Prostate gland (tissue), 2 donors: ENCODE results near the gene DTHD1. TPM values are rescaled to one million over a fixed set of nuclear protein-coding genes. Genes with fewer than 3 reads are reported as not detected.

Source experiments
- DNase-seq: peaks from one replicate; pipeline ENCODE4 v3.0.0-alpha.2; 2019; ENCODE audit warnings: low spot score
- H3K27ac ChIP-seq, 2 donors: fragments of 200-600 bp; sonication (generic); 2 replicates each; pipeline ENCODE4 v1.5.1; 2017 to 2019
- H3K27me3 ChIP-seq: fragments of 200-600 bp; sonication (generic); replicated peaks from 2 replicates; pipeline ENCODE4 v1.5.1; 2019; ENCODE audit not compliant: insufficient read depth
- H3K36me3 ChIP-seq, 2 donors: fragments of 200-600 bp; sonication (generic); 1 replicate in 1 of 2; 2 replicates in 1 of 2; pipeline versions ENCODE4 v1.5.1 to v1.8.1; 2017 to 2019
- H3K4me1 ChIP-seq: fragments of 200-600 bp; sonication (generic); replicated peaks from 2 replicates; pipeline ENCODE4 v1.5.1; 2019
- H3K4me3 ChIP-seq, 2 donors: fragments of 200-600 bp; sonication (generic); 2 replicates each; pipeline ENCODE4 v1.5.1; 2017 to 2019
- H3K9me3 ChIP-seq: fragments of 200-600 bp; sonication (generic); 2 replicates; pipeline ENCODE4 v1.5.1; 2017
- CTCF ChIP-seq, 4 experiments: fragments of 200-600 bp in 2 of 4; fragments of 450-650 bp in 2 of 4; sonication (generic) in 2 of 4; IDR thresholded peaks; 1 replicate in 3 of 4; 2 replicates in 1 of 4; pipeline ENCODE4 v1.5.1; 2016 to 2019; ENCODE audit warnings: antibody characterized with exemption in 4 of 4, mild to moderate bottlenecking in 2 of 4, moderate library complexity in 2 of 4
- POLR2A ChIP-seq: fragments of 450-650 bp; IDR thresholded peaks from one replicate; pipeline ENCODE4 v1.6.1; 2016; ENCODE audit warnings: antibody characterized with exemption, mild to moderate bottlenecking
- POLR2AphosphoS5 ChIP-seq: sonication (generic); formaldehyde crosslinking; IDR thresholded peaks from one replicate; pipeline ENCODE4 v1.6.1; 2017; ENCODE audit warnings: antibody characterized with exemption
- WGBS: methylation state at CpG from one replicate; pipeline ENCODE4 v1.1.5; 2018; 5-methylcytosine and 5-hydroxymethylcytosine counted together
- intact Hi-C: fragments of 100-400 bp; cut with DNase I; formaldehyde crosslinking; loops from one replicate; pipeline ENCODE4 v1.14.2; 2022
- total RNA-seq, 2 donors: library from RNA; depleted of rRNA; stranded (reverse); fragments of >200 nt; gene quantifications; one replicate each; pipeline ENCODE4 v1.1.0, GENCODE V29; 2016

Gene DTHD1
- total RNA-seq, 2 donors from 2014 or later, result 0.91 TPM; not detected in 1

- 74% methylated on average over 6 of the region's 6 CpGs for WGBS
- no peaks in the 10 kb centered on the region for H3K27me3 ChIP-seq
- DNase-seq, result no peak
- no peaks in the 10 kb centered on the region for H3K9me3 ChIP-seq
- no peak for TF ChIP-seq POLR2AphosphoS5
- TF ChIP-seq CTCF (IDR thresholded peaks at IDR 0.05), result no peak
- no peak for TF ChIP-seq POLR2A
- H3K27ac ChIP-seq, result no peak overlapping the region
- no peaks in the 10 kb centered on the region for H3K4me1 ChIP-seq
- H3K4me3 ChIP-seq, result no peak overlapping the region
- no peaks in the 10 kb centered on the region for H3K36me3 ChIP-seq
- intact Hi-C loops, result no loop called here
These were observed 25.0 kb upstream of the DTHD1 start for GRCh38 chr4:36256398-36256891.

GRCh38 chr4:36260731-36261130 lies 20.7 kb upstream of the DTHD1 start:
- H3K4me1 ChIP-seq, result no peaks in the 10 kb centered on the region
- 87% methylated on average over 5 of the region's 5 CpGs for WGBS
- intact Hi-C loops, result no loop called here
- TF ChIP-seq POLR2A, result no peak
- no peak for TF ChIP-seq CTCF (IDR thresholded peaks at IDR 0.05)
- no peaks in the 10 kb centered on the region for H3K9me3 ChIP-seq
- H3K27ac ChIP-seq, result no peak overlapping the region
- no peak for DNase-seq
- H3K27me3 ChIP-seq, result no peaks in the 10 kb centered on the region
- no peaks in the 10 kb centered on the region for H3K36me3 ChIP-seq
- no peak overlapping the region for H3K4me3 ChIP-seq

- Histone ChIP-seq H3K27ac (no peak overlapping the region), H3K4me1 (no peaks in the 10 kb centered on the region), H3K4me3 (no peak overlapping the region), H3K9me3 (no peaks in the 10 kb centered on the region), H3K27me3 (no peaks in the 10 kb centered on the region), H3K36me3 (no peaks in the 10 kb centered on the region)
- 96% methylated on average over 2 of the region's 2 CpGs for WGBS
- intact Hi-C loops, result no loop called here
- TF ChIP-seq CTCF (IDR thresholded peaks at IDR 0.05) (no peak), POLR2A (no peak), POLR2AphosphoS5 (no peak)
- no peak for DNase-seq
These were observed 17.1 kb upstream of the DTHD1 start for GRCh38 chr4:36264207-36264826.

GRCh38 chr4:36267486-36268268 lies 13.7 kb upstream of the DTHD1 start:
- TF ChIP-seq POLR2A, result no peak
- TF ChIP-seq POLR2AphosphoS5, result no peak
- no peak for TF ChIP-seq CTCF (IDR thresholded peaks at IDR 0.05)
- Histone ChIP-seq H3K27me3 (no peaks in the 10 kb centered on the region), H3K4me1 (no peaks in the 10 kb centered on the region), H3K4me3 (no peak overlapping the region), H3K9me3 (no peaks in the 10 kb centered on the region), H3K27ac (no peak overlapping the region), H3K36me3 (no peaks in the 10 kb centered on the region)
- WGBS, result 55% methylated on average over 2 of the region's 2 CpGs
- DNase-seq, result no peak
- intact Hi-C loops, result no loop called here
